H9 (cell line): ENCODE data around the gene CCSER1. TPM values are rescaled to one million over a fixed set of nuclear protein-coding genes. Genes with fewer than 3 reads are reported as not detected.
"Not testable (repeated sequence)": the region's sequence is repeated elsewhere in the genome, so short reads cannot be mapped to it uniquely, and the experiment has no call there.

Experiments
- DNase-seq: peaks from one replicate; pipeline ENCODE4 v3.0.0-alpha.2; 2017
- H2AFZ ChIP-seq: one replicate; pipeline ENCODE4 v1.6.1; 2013; ENCODE audit warnings: mild to moderate bottlenecking, low read length, control low read depth, moderate library complexity
- H2AK5ac ChIP-seq: 2 replicates; pipeline ENCODE4 v1.6.1; 2013; ENCODE audit warnings: low read length, control low read depth, mixed read lengths; ENCODE audit not compliant: insufficient read length
- H2BK120ac ChIP-seq: one replicate; pipeline ENCODE4 v1.6.1; 2013; ENCODE audit warnings: low read depth, mild to moderate bottlenecking, low read length, control low read depth, inconsistent platforms; ENCODE audit not compliant: poor library complexity, severe bottlenecking
- H2BK12ac ChIP-seq: 2 replicates; pipeline ENCODE4 v1.6.1; 2013; ENCODE audit warnings: low read length, control low read depth, mixed read lengths, low read depth; ENCODE audit not compliant: insufficient read length
- H2BK15ac ChIP-seq: 2 replicates; pipeline ENCODE4 v1.6.1; 2013; ENCODE audit warnings: low read depth, low read length, control low read depth
- H2BK20ac ChIP-seq: one replicate; pipeline ENCODE4 v1.6.1; 2013; ENCODE audit warnings: low read depth, mild to moderate bottlenecking, low read length, control low read depth, inconsistent platforms; ENCODE audit not compliant: poor library complexity, severe bottlenecking
- H2BK5ac ChIP-seq: 2 replicates; pipeline ENCODE4 v1.6.1; 2013; ENCODE audit warnings: low read length, control low read depth, mixed read lengths; ENCODE audit not compliant: insufficient read length
- H3K14ac ChIP-seq: 2 replicates; pipeline ENCODE4 v1.6.1; 2013; ENCODE audit warnings: low read length, control low read depth; ENCODE audit not compliant: insufficient read depth
- H3K18ac ChIP-seq: 2 replicates; pipeline ENCODE4 v1.6.1; 2013; ENCODE audit warnings: low read depth, mild to moderate bottlenecking, mixed read lengths, low read length, control low read depth; ENCODE audit not compliant: insufficient read length
- H3K23ac ChIP-seq: 2 replicates; pipeline ENCODE4 v1.6.1; 2013; ENCODE audit warnings: low read length, control low read depth, mixed read lengths, low read depth; ENCODE audit not compliant: insufficient read length
- H3K23me2 ChIP-seq: 2 replicates; pipeline ENCODE4 v1.6.1; 2013; ENCODE audit warnings: low read depth, mild to moderate bottlenecking, mixed read lengths, low read length, control low read depth; ENCODE audit not compliant: insufficient read length, poor library complexity, severe bottlenecking
- H3K27ac ChIP-seq: 2 replicates; pipeline ENCODE4 v1.5.1; 2013; ENCODE audit warnings: low read length, control low read depth, mixed read lengths, low read depth; ENCODE audit not compliant: insufficient read length
- H3K27me3 ChIP-seq: 2 replicates; pipeline ENCODE4 v1.6.1; 2013; ENCODE audit warnings: low read length, control low read depth, inconsistent platforms; ENCODE audit not compliant: insufficient read depth
- H3K4ac ChIP-seq: 2 replicates; pipeline ENCODE4 v1.6.1; 2013; ENCODE audit warnings: low read depth, mild to moderate bottlenecking, control low read depth, inconsistent platforms, low read length, moderate library complexity
- H3K4me1 ChIP-seq: 2 replicates; pipeline ENCODE4 v1.6.1; 2013; ENCODE audit warnings: low read length, control low read depth, inconsistent platforms; ENCODE audit not compliant: insufficient read depth
- H3K4me2 ChIP-seq: 2 replicates; pipeline ENCODE4 v1.6.1; 2013; ENCODE audit warnings: low read length, control low read depth, mixed read lengths; ENCODE audit not compliant: insufficient read length, insufficient read depth
- H3K56ac ChIP-seq: 2 replicates; pipeline ENCODE4 v1.6.1; 2013; ENCODE audit warnings: low read depth, mild to moderate bottlenecking, mixed read lengths, low read length, control low read depth; ENCODE audit not compliant: insufficient read length
- H3K79me1 ChIP-seq: 2 replicates; pipeline ENCODE4 v1.6.1; 2013; ENCODE audit warnings: low read depth, mild to moderate bottlenecking, moderate library complexity, low read length, control low read depth, inconsistent platforms; ENCODE audit not compliant: insufficient read depth, poor library complexity, severe bottlenecking
- H3K79me2 ChIP-seq: 2 replicates; pipeline ENCODE4 v1.6.1; 2013; ENCODE audit warnings: low read length, control low read depth, inconsistent platforms; ENCODE audit not compliant: insufficient read depth
- H3K9ac ChIP-seq: 2 replicates; pipeline ENCODE4 v1.6.1; 2013; ENCODE audit warnings: low read length, control low read depth, mixed read lengths; ENCODE audit not compliant: insufficient read length; ENCODE audit errors: extremely low read depth
- H3K9me3 ChIP-seq: one replicate; pipeline ENCODE4 v1.6.1; 2013; ENCODE audit warnings: low read depth, low read length, inconsistent platforms; ENCODE audit not compliant: control insufficient read depth
- H3T11ph ChIP-seq: one replicate; pipeline ENCODE4 v1.6.1; 2013; ENCODE audit warnings: mild to moderate bottlenecking, low read length, control low read depth, inconsistent platforms
- H4K20me1 ChIP-seq: one replicate; pipeline ENCODE4 v1.6.1; 2013; ENCODE audit not compliant: control insufficient read depth, insufficient read length, insufficient read depth
- H4K5ac ChIP-seq: 2 replicates; pipeline ENCODE4 v1.6.1; 2013; ENCODE audit warnings: low read depth, mild to moderate bottlenecking, mixed read lengths, low read length, control low read depth; ENCODE audit not compliant: insufficient read length
- H4K8ac ChIP-seq: replicated peaks from 2 replicates; pipeline ENCODE4 v1.6.1; 2013; ENCODE audit warnings: low read length, control low read depth, mixed read lengths, low read depth; ENCODE audit not compliant: insufficient read length
- H4K91ac ChIP-seq: 2 replicates; pipeline ENCODE4 v1.6.1; 2013; ENCODE audit warnings: low read depth, mild to moderate bottlenecking, moderate library complexity, mixed read lengths, low read length, control low read depth; ENCODE audit not compliant: insufficient read length
- H3K27ac Mint-ChIP-seq, 3 experiments: 2 replicates in 2 of 3; 3 replicates in 1 of 3; pipeline ENCODE4 v1.8.0; 2020 to 2021; ENCODE audit warnings: mixed read lengths in 3 of 3, mild to moderate bottlenecking in 1 of 3, moderate library complexity in 1 of 3
- H3K27me3 Mint-ChIP-seq: 2 replicates; pipeline ENCODE4 v1.8.0; 2021; ENCODE audit warnings: low read depth, mild to moderate bottlenecking, moderate library complexity, mixed read lengths
- H3K36me3 Mint-ChIP-seq, 3 experiments: 2 replicates in 2 of 3; 3 replicates in 1 of 3; pipeline ENCODE4 v1.8.0; 2020 to 2021; ENCODE audit warnings: low read depth in 3 of 3, mixed read lengths in 3 of 3; ENCODE audit not compliant: insufficient read depth in 1 of 3
- H3K4me1 Mint-ChIP-seq, 2 experiments: 2 replicates each; pipeline ENCODE4 v1.8.0; 2020; ENCODE audit warnings: mixed read lengths in 2 of 2
- H3K4me3 Mint-ChIP-seq, 2 experiments: 2 replicates in 1 of 2; 3 replicates in 1 of 2; pipeline ENCODE4 v1.8.0; 2020 to 2021; ENCODE audit warnings: mild to moderate bottlenecking in 2 of 2, mixed read lengths in 2 of 2, moderate library complexity in 1 of 2
- H3K9me3 Mint-ChIP-seq, 2 experiments: 2 replicates in 1 of 2; 3 replicates in 1 of 2; pipeline ENCODE4 v1.8.0; 2020; ENCODE audit warnings: mild to moderate bottlenecking in 2 of 2, mixed read lengths in 2 of 2, moderate library complexity in 1 of 2
- CTCF ChIP-seq: fragments of 200-600 bp; sonication (generic); conservative IDR thresholded peaks from 3 replicates; pipeline ENCODE4 v1.8.0; 2021; ENCODE audit warnings: antibody characterized with exemption, mild to moderate bottlenecking
- WGBS: extraction: QIAGEN DNeasy Blood & Tissue Kit; methylation state at CpG from one replicate; pipeline ENCODE4 v1.1.7; 2013; ENCODE audit warnings: missing lambda C conversion rate, low lambda C conversion rate, mixed read lengths; ENCODE audit not compliant: insufficient read length; ENCODE audit errors: extremely low coverage; 5-methylcytosine and 5-hydroxymethylcytosine counted together
- total RNA-seq: library from RNA; stranded (reverse); gene quantifications from 2 replicates; pipeline ENCODE4 v1.2.1, GENCODE V29; 2021

CCSER1 gene
- total RNA-seq, 1 experiment from 2014 or later: 0.37 TPM

GRCh38 chr4:90906239-90906638, 779.0 kb downstream of the CCSER1 start:
- Histone ChIP-seq H3K23me2 (no peaks in the 10 kb centered on the region), H3K9me3 (peaks cover 3% of the 10 kb centered on the region), H2AFZ (no peak overlapping the region), H3K9ac (no peak overlapping the region), H3K4me2 (no peak overlapping the region), H3K27me3 (no peaks in the 10 kb centered on the region), H3K79me2 (no peaks in the 10 kb centered on the region), H2BK12ac (no peak overlapping the region), H3K79me1 (no peaks in the 10 kb centered on the region), H2BK15ac (no peak overlapping the region), H4K91ac (no peak overlapping the region), H2BK120ac (no peak overlapping the region), H4K8ac (no peak overlapping the region), H2BK20ac (no peak overlapping the region), H3K14ac (no peak overlapping the region), H2BK5ac (no peak overlapping the region), H3K27ac (no peak overlapping the region), H3T11ph (no peak overlapping the region), H3K23ac (no peak overlapping the region), H4K5ac (no peak overlapping the region), H3K56ac (no peak overlapping the region), H2AK5ac (no peak overlapping the region), H3K4me1 (peaks cover 3% of the 10 kb centered on the region; the same call in 1 of the 2 replicates), H3K4ac (no peak overlapping the region), H3K18ac (no peak overlapping the region), H4K20me1 (no peaks in the 10 kb centered on the region)
- WGBS: 100% methylated on average over 1 of the region's 3 CpGs
- H3K36me3 Mint-ChIP-seq: peaks cover 12 to 31% (median 15%) of the 10 kb centered on the region in 3 experiments
- no peak overlapping the region for H3K4me3 Mint-ChIP-seq
- peaks cover 11 to 14% of the 10 kb centered on the region in 2 experiments for H3K9me3 Mint-ChIP-seq
- H3K4me1 Mint-ChIP-seq: peaks cover 16 to 17% of the 10 kb centered on the region in 2 experiments
- no peak overlapping the region for H3K27ac Mint-ChIP-seq
- TF ChIP-seq CTCF: no peak
- H3K27me3 Mint-ChIP-seq: no peaks in the 10 kb centered on the region
- DNase-seq: no peak

GRCh38 chr4:90911724-90912434, 784.7 kb downstream of the CCSER1 start:
- H3K9ac ChIP-seq, H3K79me2 ChIP-seq, H3K9me3 ChIP-seq, H3K4me1 ChIP-seq, H3K27me3 Mint-ChIP-seq, H3K18ac ChIP-seq, H2BK5ac ChIP-seq, H3K27ac Mint-ChIP-seq, H4K5ac ChIP-seq, H3K23me2 ChIP-seq, H2BK20ac ChIP-seq, H4K91ac ChIP-seq, H3K79me1 ChIP-seq, H2BK15ac ChIP-seq, H3K4ac ChIP-seq, H4K8ac ChIP-seq, H4K20me1 ChIP-seq, H3K14ac ChIP-seq, H3K56ac ChIP-seq, H2BK120ac ChIP-seq, DNase-seq, H2AFZ ChIP-seq, H3K4me3 Mint-ChIP-seq, H3K4me1 Mint-ChIP-seq, H3K27me3 ChIP-seq, H3K23ac ChIP-seq, H3K27ac ChIP-seq, H3T11ph ChIP-seq, H3K4me2 ChIP-seq, H2BK12ac ChIP-seq, H2AK5ac ChIP-seq: not testable (repeated sequence)
- Mint-ChIP-seq H3K36me3 (peaks cover 19 to 45% (median 21%) of the 10 kb centered on the region in 3 experiments), H3K9me3 (peaks cover 42 to 44% of the 10 kb centered on the region in 2 experiments)
- no CpG with 5 or more reads among the region's 17 CpGs for WGBS
